Endothelial cell (in vitro differentiated cells): ENCODE results near the gene DMPK. TPM values are rescaled to one million over a fixed set of nuclear protein-coding genes. Genes with fewer than 3 reads are reported as not detected.
"Not testable (repeated sequence)": the region's sequence is repeated elsewhere in the genome, so short reads cannot be mapped to it uniquely, and the experiment has no call there.

ENCODE experiments used
- DNase-seq: peaks from one replicate; pipeline ENCODE4 v3.0.0; 2021; ENCODE audit warnings: low spot score
- H3K27ac Mint-ChIP-seq: one replicate; pipeline ENCODE4 v1.8.0; 2021; ENCODE audit warnings: mixed read lengths, inconsistent platforms; ENCODE audit not compliant: unreplicated experiment
- H3K27me3 Mint-ChIP-seq: one replicate; pipeline ENCODE4 v1.8.0; 2021; ENCODE audit warnings: mild to moderate bottlenecking, moderate library complexity, mixed read lengths, inconsistent platforms; ENCODE audit not compliant: unreplicated experiment
- H3K36me3 Mint-ChIP-seq: one replicate; pipeline ENCODE4 v1.8.0; 2021; ENCODE audit warnings: mild to moderate bottlenecking, low read depth, mixed read lengths, inconsistent platforms; ENCODE audit not compliant: unreplicated experiment
- H3K4me1 Mint-ChIP-seq: one replicate; pipeline ENCODE4 v1.8.0; 2021; ENCODE audit warnings: mild to moderate bottlenecking, mixed read lengths, inconsistent platforms; ENCODE audit not compliant: unreplicated experiment
- H3K4me3 Mint-ChIP-seq: one replicate; pipeline ENCODE4 v1.8.0; 2021; ENCODE audit warnings: mild to moderate bottlenecking, mixed read lengths, inconsistent platforms; ENCODE audit not compliant: unreplicated experiment
- H3K9me3 Mint-ChIP-seq: one replicate; pipeline ENCODE4 v1.8.0; 2021; ENCODE audit warnings: mixed read lengths, inconsistent platforms; ENCODE audit not compliant: unreplicated experiment
- total RNA-seq: library from RNA; stranded (reverse); fragmentation: NEBNext Ultra II Directional; extraction: Animal tissue kit (Norgen Biotek cat#: 25700); gene quantifications from one replicate; pipeline ENCODE4 v1.2.1, GENCODE V29; 2021; ENCODE audit not compliant: unreplicated experiment
- TF ChIP-seq, protein P1 (sequence below): fragments of 200-600 bp; sonication (generic); IDR thresholded peaks from one replicate; pipeline ENCODE4 v1.5.0; 2021; ENCODE audit warnings: antibody characterized with exemption; ENCODE audit not compliant: unreplicated experiment

Gene DMPK
- total RNA-seq, 1 donor from 2014 or later: 80.3 TPM

- DNase-seq: no peak
- Mint-ChIP-seq H3K4me3 (no peak overlapping the region), H3K4me1 (peaks cover 5% of the 10 kb centered on the region), H3K27me3 (peaks cover 15% of the 10 kb centered on the region), H3K36me3 (no peaks in the 10 kb centered on the region), H3K9me3 (no peaks in the 10 kb centered on the region), H3K27ac (no peak overlapping the region)
- TF ChIP-seq, protein P1, sequence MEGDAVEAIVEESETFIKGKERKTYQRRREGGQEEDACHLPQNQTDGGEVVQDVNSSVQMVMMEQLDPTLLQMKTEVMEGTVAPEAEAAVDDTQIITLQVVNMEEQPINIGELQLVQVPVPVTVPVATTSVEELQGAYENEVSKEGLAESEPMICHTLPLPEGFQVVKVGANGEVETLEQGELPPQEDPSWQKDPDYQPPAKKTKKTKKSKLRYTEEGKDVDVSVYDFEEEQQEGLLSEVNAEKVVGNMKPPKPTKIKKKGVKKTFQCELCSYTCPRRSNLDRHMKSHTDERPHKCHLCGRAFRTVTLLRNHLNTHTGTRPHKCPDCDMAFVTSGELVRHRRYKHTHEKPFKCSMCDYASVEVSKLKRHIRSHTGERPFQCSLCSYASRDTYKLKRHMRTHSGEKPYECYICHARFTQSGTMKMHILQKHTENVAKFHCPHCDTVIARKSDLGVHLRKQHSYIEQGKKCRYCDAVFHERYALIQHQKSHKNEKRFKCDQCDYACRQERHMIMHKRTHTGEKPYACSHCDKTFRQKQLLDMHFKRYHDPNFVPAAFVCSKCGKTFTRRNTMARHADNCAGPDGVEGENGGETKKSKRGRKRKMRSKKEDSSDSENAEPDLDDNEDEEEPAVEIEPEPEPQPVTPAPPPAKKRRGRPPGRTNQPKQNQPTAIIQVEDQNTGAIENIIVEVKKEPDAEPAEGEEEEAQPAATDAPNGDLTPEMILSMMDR: no peak
Observed at GRCh38 chr19:45800070-45800553, 17.8 kb upstream of the DMPK start.

- H3K27ac Mint-ChIP-seq, H3K4me1 Mint-ChIP-seq, DNase-seq, H3K4me3 Mint-ChIP-seq, H3K9me3 Mint-ChIP-seq, H3K36me3 Mint-ChIP-seq: not testable (repeated sequence)
- H3K27me3 Mint-ChIP-seq: peaks cover 17% of the 10 kb centered on the region
Observed at GRCh38 chr19:45799541-45799940, 17.3 kb upstream of the DMPK start.

GRCh38 chr19:45798995-45799517 lies 16.8 kb upstream of the DMPK start:
- H3K27me3 Mint-ChIP-seq: peaks cover 17% of the 10 kb centered on the region
- peaks cover 7% of the 10 kb centered on the region for H3K4me1 Mint-ChIP-seq
- no peak overlapping the region for H3K4me3 Mint-ChIP-seq
- TF ChIP-seq, protein P1: peak; percentile 90
- peaks cover 4% of the 10 kb centered on the region for H3K36me3 Mint-ChIP-seq
- no peak overlapping the region for H3K27ac Mint-ChIP-seq
- no peaks in the 10 kb centered on the region for H3K9me3 Mint-ChIP-seq
- DNase-seq: peak; percentile 61

GRCh38 chr19:45794627-45795026 lies 12.3 kb upstream of the DMPK start:
- Mint-ChIP-seq H3K27ac (peak overlapping the region; percentile 77), H3K27me3 (peaks cover 22% of the 10 kb centered on the region), H3K9me3 (no peaks in the 10 kb centered on the region), H3K36me3 (peaks cover 22% of the 10 kb centered on the region), H3K4me3 (peak overlapping the region; percentile 82), H3K4me1 (peaks cover 27% of the 10 kb centered on the region)
- TF ChIP-seq, protein P1: no peak
- no peak for DNase-seq

- no peaks in the 10 kb centered on the region for H3K9me3 Mint-ChIP-seq
- H3K36me3 Mint-ChIP-seq: peaks cover 28% of the 10 kb centered on the region
- peaks cover 24% of the 10 kb centered on the region for H3K4me1 Mint-ChIP-seq
- TF ChIP-seq, protein P1: no peak
- no peak for DNase-seq
- peaks cover 20% of the 10 kb centered on the region for H3K27me3 Mint-ChIP-seq
- H3K27ac Mint-ChIP-seq: peak overlapping the region; percentile 72
- peak overlapping the region; percentile 76 for H3K4me3 Mint-ChIP-seq
Observed at GRCh38 chr19:45793876-45794275, 11.6 kb upstream of the DMPK start.
